CD8-positive, alpha-beta memory T cell (primary cell): ENCODE data around the gene SIAH2. TPM values are rescaled to one million over a fixed set of nuclear protein-coding genes. Genes with fewer than 3 reads are reported as not detected.

ENCODE experiments used
- CTCF ChIA-PET: fragments of 350-600 bp; sonication (Branson Sonifier 250); formaldehyde crosslinking; loops from one replicate; lab custom pipeline; 2021; ENCODE audit warnings: antibody characterized with exemption; lab: Charles Lee
- POLR2A ChIA-PET: fragments of 350-600 bp; sonication (Branson Sonifier 250); formaldehyde crosslinking; loops from one replicate; lab custom pipeline; 2021; ENCODE audit warnings: antibody characterized with exemption; lab: Charles Lee
- DNase-seq, 5 donors: peaks; one replicate each; pipeline versions ENCODE4 v3.0.0 to v3.0.0-alpha.2; 2020 to 2022; ENCODE audit warnings: mixed read lengths in 1 of 5
- H3K27ac ChIP-seq: one replicate; pipeline ENCODE4 v1.7.0; 2013; ENCODE audit warnings: low read depth, mild to moderate bottlenecking, low read length, moderate library complexity
- H3K27me3 ChIP-seq: 2 replicates; pipeline ENCODE4 v1.7.0; 2013; ENCODE audit warnings: low read length, mild to moderate bottlenecking; ENCODE audit not compliant: insufficient read depth, poor library complexity, severe bottlenecking
- H3K36me3 ChIP-seq: 2 replicates; pipeline ENCODE4 v1.7.0; 2013; ENCODE audit warnings: mild to moderate bottlenecking, low read length, moderate library complexity; ENCODE audit not compliant: insufficient read depth
- H3K4me1 ChIP-seq: 2 replicates; pipeline ENCODE4 v1.7.0; 2013; ENCODE audit warnings: mild to moderate bottlenecking, low read length, moderate library complexity; ENCODE audit not compliant: insufficient read depth
- H3K4me3 ChIP-seq: 2 replicates; pipeline ENCODE4 v1.7.0; 2013; ENCODE audit warnings: mild to moderate bottlenecking, low read length
- H3K9me3 ChIP-seq: 2 replicates; pipeline ENCODE4 v1.7.0; 2013; ENCODE audit warnings: mild to moderate bottlenecking, low read length
- H3K27ac Mint-ChIP-seq, 8 donors: one replicate each; pipeline ENCODE4 v1.8.0; 2020 to 2021; ENCODE audit warnings: mixed read lengths in 8 of 8, mild to moderate bottlenecking in 6 of 8, inconsistent platforms in 3 of 8, moderate library complexity in 3 of 8
- H3K27me3 Mint-ChIP-seq, 2 donors: one replicate each; pipeline ENCODE4 v1.8.0; 2020 to 2021; ENCODE audit warnings: mixed read lengths in 2 of 2, mild to moderate bottlenecking in 1 of 2, moderate library complexity in 1 of 2
- H3K36me3 Mint-ChIP-seq, 3 donors: one replicate each; pipeline ENCODE4 v1.8.0; 2020 to 2021; ENCODE audit warnings: mixed read lengths in 3 of 3, inconsistent platforms in 1 of 3, mild to moderate bottlenecking in 1 of 3
- H3K4me1 Mint-ChIP-seq, 3 donors: one replicate each; pipeline ENCODE4 v1.8.0; 2020 to 2021; ENCODE audit warnings: mixed read lengths in 3 of 3, inconsistent platforms in 1 of 3, mild to moderate bottlenecking in 1 of 3
- H3K4me3 Mint-ChIP-seq, 7 donors: one replicate each; pipeline ENCODE4 v1.8.0; 2020 to 2021; ENCODE audit warnings: mixed read lengths in 7 of 7, mild to moderate bottlenecking in 6 of 7, moderate library complexity in 4 of 7, inconsistent platforms in 2 of 7
- H3K9me3 Mint-ChIP-seq, 5 donors: one replicate each; pipeline ENCODE4 v1.8.0; 2020 to 2022; ENCODE audit warnings: mixed read lengths in 5 of 5, mild to moderate bottlenecking in 3 of 5, moderate library complexity in 2 of 5, inconsistent platforms in 1 of 5
- polyA plus RNA-seq: library from polyadenylated mRNA; unstranded; fragments of 300-500 nt; fragmentation: Illumina TruSeq; gene quantifications from one replicate; pipeline ENCODE4 v1.2.3, GENCODE V29; 2021
- total RNA-seq, 2 experiments: library from RNA; stranded (reverse); gene quantifications; one replicate each; pipeline ENCODE4 v1.2.3, GENCODE V29; 2021

Gene SIAH2
- total and polyA plus RNA-seq, 3 experiments from 2014 or later, result 48.1 to 115 (median 111) TPM

DNA sequence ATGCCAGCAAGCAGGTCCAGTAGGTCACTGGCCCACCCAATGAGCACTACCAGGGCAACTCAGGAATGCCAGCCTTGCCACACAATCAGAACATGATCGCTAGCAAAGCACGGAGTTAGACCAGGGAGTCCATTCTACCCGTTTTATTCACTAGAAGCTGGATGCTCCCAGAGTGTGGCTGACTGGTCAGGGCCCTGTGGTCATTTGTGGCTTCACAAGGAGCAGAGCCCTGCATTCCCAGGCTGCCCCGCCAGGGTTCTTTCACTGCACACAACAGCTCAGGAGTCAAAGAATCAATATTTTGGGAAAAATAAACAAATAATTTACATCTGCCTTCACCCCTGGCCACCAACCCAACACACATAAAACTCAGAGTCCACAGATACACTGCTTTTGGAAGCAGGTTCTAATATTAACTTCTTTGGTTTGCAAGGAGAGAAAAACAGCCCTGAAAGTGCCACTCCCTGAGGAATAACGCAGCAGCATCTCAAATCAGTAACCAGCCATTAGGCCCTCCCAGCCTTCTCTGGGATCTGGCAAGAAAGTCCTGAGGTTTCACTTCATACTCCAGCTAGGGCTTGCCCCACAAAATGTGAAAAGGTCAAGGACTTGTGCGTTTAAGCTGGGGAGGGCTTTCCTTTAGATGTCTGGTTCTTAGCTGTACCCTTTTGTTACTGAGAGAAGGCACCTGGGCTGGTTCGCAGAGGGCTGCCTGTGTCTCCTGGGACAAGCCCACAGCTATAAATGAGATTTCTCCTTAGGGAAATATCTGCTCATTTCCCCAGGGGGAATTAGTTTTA, 16.0 kb downstream of the SIAH2 start:
- H3K4me1 ChIP-seq, result peaks cover 10% of the 10 kb centered on the region
- CTCF ChIA-PET, result interaction anchor here (1.3 to 1.9 kb wide), 2 partner anchors 17 to 26 kb away, joined by 4 to 9 read pairs; partner anchors contain the start of gene SIAH2
- H3K4me3 Mint-ChIP-seq, result no peak overlapping the region
- no peak overlapping the region for H3K27ac ChIP-seq
- no peaks in the 10 kb centered on the region for H3K36me3 ChIP-seq
- POLR2A ChIA-PET, result interaction anchor here (1.8 kb wide), 1 partner anchor 16 kb away, joined by 7 read pairs; the partner anchor contains the start of gene SIAH2
- H3K9me3 ChIP-seq, result no peaks in the 10 kb centered on the region
- peaks cover 0 to 36% (median 13%) of the 10 kb centered on the region in 3 donors for H3K36me3 Mint-ChIP-seq
- H3K27me3 ChIP-seq, result no peaks in the 10 kb centered on the region
- peak overlapping the region in 4 of 8 donors; percentile 40 to 78 (median 74) for H3K27ac Mint-ChIP-seq
- H3K4me3 ChIP-seq, result no peak overlapping the region
- peaks cover 74 to 94% (median 92%) of the 10 kb centered on the region in 3 donors for H3K4me1 Mint-ChIP-seq
- peaks cover 0 to 3% of the 10 kb centered on the region in 2 donors for H3K27me3 Mint-ChIP-seq
- DNase-seq, result no peak
- no peaks in the 10 kb centered on the region for H3K9me3 Mint-ChIP-seq

DNA sequence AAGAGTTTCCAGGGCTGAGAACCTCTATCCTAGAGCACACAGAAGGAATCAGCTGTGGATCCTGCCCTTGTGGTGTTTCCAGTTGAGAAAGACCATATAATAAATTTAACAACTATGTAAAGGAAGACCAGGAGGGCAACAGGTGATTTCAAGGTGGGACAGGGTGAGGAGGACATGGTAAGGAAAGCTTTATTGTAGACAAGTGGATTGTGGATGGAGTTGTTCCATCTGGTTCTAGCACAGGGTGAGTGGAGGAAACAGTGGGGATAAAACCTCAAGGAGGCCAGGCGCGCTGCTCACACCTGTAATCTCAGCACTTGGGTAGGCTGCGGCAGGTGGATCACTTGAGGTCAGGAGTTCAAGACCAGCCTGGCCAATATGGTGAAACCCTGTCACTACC, 17.1 kb downstream of the SIAH2 start:
- peak overlapping the region in 3 of 8 donors; percentile 63 to 83 (median 64) for H3K27ac Mint-ChIP-seq
- no peaks in the 10 kb centered on the region for H3K27me3 ChIP-seq
- ChIA-PET CTCF (interaction anchor here (1.3 to 1.9 kb wide), 2 partner anchors 18 to 25 kb away, joined by 4 to 9 read pairs; partner anchors contain the start of gene SIAH2), POLR2A (interaction anchor here (0.6 kb wide), 1 partner anchor 176 kb away, joined by 4 read pairs; no protein-coding TSS in a partner anchor)
- no peak for DNase-seq
- no peaks in the 10 kb centered on the region for H3K9me3 Mint-ChIP-seq
- H3K27ac ChIP-seq, result no peak overlapping the region
- H3K36me3 ChIP-seq, result no peaks in the 10 kb centered on the region
- peaks cover 71 to 94% (median 91%) of the 10 kb centered on the region in 3 donors for H3K4me1 Mint-ChIP-seq
- H3K4me3 Mint-ChIP-seq, result no peak overlapping the region
- H3K9me3 ChIP-seq, result no peaks in the 10 kb centered on the region
- H3K4me1 ChIP-seq, result peaks cover 3% of the 10 kb centered on the region
- H3K27me3 Mint-ChIP-seq, result peaks cover 0 to 3% of the 10 kb centered on the region in 2 donors
- peaks cover 0 to 41% (median 14%) of the 10 kb centered on the region in 3 donors for H3K36me3 Mint-ChIP-seq
- H3K4me3 ChIP-seq, result no peak overlapping the region

DNA sequence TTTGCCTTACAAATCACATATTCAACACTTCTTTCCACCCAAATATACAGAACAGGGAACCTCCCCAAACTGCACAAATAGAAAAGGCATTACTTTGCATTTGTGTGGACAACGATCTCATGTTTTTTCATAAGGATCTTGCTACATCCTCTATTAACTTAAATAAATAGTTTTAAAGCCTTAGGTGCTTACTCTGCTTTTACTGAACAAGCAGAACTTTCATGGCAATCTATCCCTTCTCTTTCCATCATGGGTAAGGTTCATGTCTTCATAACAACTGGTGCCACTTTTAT, 18.1 kb downstream of the SIAH2 start:
- H3K36me3 ChIP-seq, result no peaks in the 10 kb centered on the region
- no peaks in the 10 kb centered on the region for H3K9me3 ChIP-seq
- Mint-ChIP-seq H3K9me3 (no peaks in the 10 kb centered on the region), H3K27ac (peak overlapping the region in 7 of 8 donors; percentile 31 to 83 (median 58)), H3K36me3 (peaks cover 0 to 40% (median 10%) of the 10 kb centered on the region in 3 donors), H3K27me3 (peaks cover 0 to 3% of the 10 kb centered on the region in 2 donors), H3K4me3 (no peak overlapping the region), H3K4me1 (peaks cover 71 to 94% (median 91%) of the 10 kb centered on the region in 3 donors)
- no peak overlapping the region for H3K4me3 ChIP-seq
- POLR2A ChIA-PET, result no interaction called here
- CTCF ChIA-PET, result no interaction called here
- DNase-seq, result no peak
- no peaks in the 10 kb centered on the region for H3K27me3 ChIP-seq
- H3K4me1 ChIP-seq, result peaks cover 13% of the 10 kb centered on the region
- H3K27ac ChIP-seq, result no peak overlapping the region

DNA sequence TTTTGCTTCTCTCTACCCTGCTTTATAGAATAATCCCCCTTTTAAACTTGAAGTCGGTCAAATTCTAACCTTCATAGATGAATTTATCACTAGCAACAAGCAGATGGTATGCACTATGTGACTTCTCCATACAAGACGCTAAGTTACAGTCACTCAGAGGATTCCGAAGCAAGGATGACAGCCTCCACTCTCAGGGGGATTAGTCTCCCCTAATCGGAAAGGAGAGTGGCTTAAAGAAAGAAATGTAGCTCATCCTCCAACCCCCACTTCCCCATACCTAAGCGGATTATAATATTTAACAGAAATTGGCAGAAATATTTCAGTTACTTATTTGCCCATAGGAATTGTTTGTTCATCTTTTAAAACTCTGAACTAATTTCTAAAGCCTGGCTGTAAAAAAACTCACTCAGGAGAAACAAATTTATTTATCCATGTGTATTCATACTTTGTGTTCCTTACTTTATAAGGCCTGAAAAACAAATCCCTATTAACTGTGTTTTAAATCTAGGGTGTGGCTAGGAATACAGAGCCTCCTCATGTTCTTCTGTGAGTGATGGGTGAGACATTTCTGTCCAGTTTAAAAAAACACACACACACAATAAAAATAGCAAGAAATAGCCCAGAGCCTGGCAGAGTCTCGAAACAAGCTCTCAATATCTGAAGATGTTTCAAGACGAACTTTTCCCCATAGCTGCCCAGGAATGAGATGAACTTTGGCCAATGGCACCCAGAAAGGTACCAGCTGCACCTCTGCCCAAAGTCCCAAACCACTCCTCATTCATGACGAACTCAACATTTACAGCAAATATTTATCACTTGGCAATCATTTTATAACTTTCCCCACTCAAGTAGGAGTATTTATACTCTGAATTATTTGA, 18.7 kb downstream of the SIAH2 start:
- ChIA-PET CTCF (no interaction called here), POLR2A (no interaction called here)
- Mint-ChIP-seq H3K4me1 (peaks cover 70 to 94% (median 92%) of the 10 kb centered on the region in 3 donors), H3K27me3 (peaks cover 0 to 3% of the 10 kb centered on the region in 2 donors), H3K4me3 (no peak overlapping the region), H3K9me3 (no peaks in the 10 kb centered on the region), H3K27ac (peak overlapping the region in 6 of 8 donors; percentile 47 to 88 (median 68)), H3K36me3 (peaks cover 0 to 38% (median 10%) of the 10 kb centered on the region in 3 donors)
- H3K27me3 ChIP-seq, result no peaks in the 10 kb centered on the region
- peaks cover 19% of the 10 kb centered on the region for H3K4me1 ChIP-seq
- no peak overlapping the region for H3K27ac ChIP-seq
- DNase-seq, result no peak
- H3K9me3 ChIP-seq, result no peaks in the 10 kb centered on the region
- H3K36me3 ChIP-seq, result no peaks in the 10 kb centered on the region
- no peak overlapping the region for H3K4me3 ChIP-seq

DNA sequence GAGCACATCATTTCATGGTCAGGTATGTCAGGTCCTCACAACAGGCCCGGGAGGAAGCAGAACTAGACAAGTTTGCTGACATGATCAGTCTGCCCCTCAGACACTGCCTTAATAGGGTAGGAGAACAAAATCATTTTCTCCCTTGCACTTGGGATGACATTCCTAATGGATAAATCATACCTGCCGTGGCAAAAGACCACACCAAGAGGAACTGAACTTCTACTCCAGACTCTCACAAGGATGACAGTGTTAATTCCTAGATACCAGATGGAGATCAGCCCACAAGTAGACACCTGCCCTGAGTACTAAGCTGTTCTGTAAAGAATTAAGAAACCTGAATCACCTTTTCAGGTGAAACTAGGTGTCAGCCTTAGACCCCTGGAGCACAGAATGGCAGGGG, 19.5 kb downstream of the SIAH2 start:
- H3K27ac ChIP-seq, result no peak overlapping the region
- ChIA-PET POLR2A (no interaction called here), CTCF (no interaction called here)
- no peaks in the 10 kb centered on the region for H3K36me3 ChIP-seq
- Mint-ChIP-seq H3K27me3 (peaks cover 0 to 3% of the 10 kb centered on the region in 2 donors), H3K4me3 (no peak overlapping the region), H3K27ac (peak overlapping the region in 6 of 8 donors; percentile 21 to 81 (median 76)), H3K4me1 (peaks cover 64 to 94% (median 90%) of the 10 kb centered on the region in 3 donors), H3K36me3 (peaks cover 0 to 38% (median 10%) of the 10 kb centered on the region in 3 donors), H3K9me3 (no peaks in the 10 kb centered on the region)
- peaks cover 23% of the 10 kb centered on the region for H3K4me1 ChIP-seq
- H3K4me3 ChIP-seq, result no peak overlapping the region
- DNase-seq, result no peak
- no peaks in the 10 kb centered on the region for H3K9me3 ChIP-seq
- no peaks in the 10 kb centered on the region for H3K27me3 ChIP-seq

DNA sequence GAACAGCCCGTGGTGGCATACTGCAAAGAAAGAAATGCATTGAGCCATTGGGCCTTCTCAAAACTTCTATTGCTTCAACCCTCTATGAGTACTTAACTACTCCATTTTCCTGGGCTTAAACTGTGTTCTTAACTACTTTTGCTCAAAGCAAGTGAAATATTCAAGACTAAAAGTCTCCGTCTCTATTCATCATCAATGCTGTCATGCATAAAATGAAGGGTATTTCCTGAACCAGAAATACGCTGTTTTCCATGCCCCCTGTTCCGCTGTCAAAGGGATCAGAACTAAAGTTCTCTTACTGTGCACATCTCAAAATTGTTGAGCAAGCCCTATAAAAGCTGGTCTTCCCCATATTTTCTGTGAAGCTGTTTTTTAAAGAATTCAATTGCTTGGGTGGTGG, 20.3 kb downstream of the SIAH2 start:
- ChIA-PET CTCF (interaction anchor here (0.8 to 1.3 kb wide), 2 partner anchors 10 to 19 kb away, joined by 3 read pairs; no protein-coding TSS in a partner anchor), POLR2A (no interaction called here)
- Mint-ChIP-seq H3K4me1 (peaks cover 62 to 94% (median 83%) of the 10 kb centered on the region in 3 donors), H3K9me3 (no peaks in the 10 kb centered on the region), H3K4me3 (no peak overlapping the region), H3K27me3 (peaks cover 0 to 3% of the 10 kb centered on the region in 2 donors), H3K36me3 (peaks cover 0 to 33% (median 10%) of the 10 kb centered on the region in 3 donors), H3K27ac (peak overlapping the region in 3 of 8 donors; percentile 6 to 67 (median 12))
- H3K27ac ChIP-seq, result no peak overlapping the region
- no peaks in the 10 kb centered on the region for H3K9me3 ChIP-seq
- peaks cover 20% of the 10 kb centered on the region for H3K4me1 ChIP-seq
- H3K4me3 ChIP-seq, result no peak overlapping the region
- H3K27me3 ChIP-seq, result no peaks in the 10 kb centered on the region
- H3K36me3 ChIP-seq, result no peaks in the 10 kb centered on the region
- DNase-seq, result no peak

DNA sequence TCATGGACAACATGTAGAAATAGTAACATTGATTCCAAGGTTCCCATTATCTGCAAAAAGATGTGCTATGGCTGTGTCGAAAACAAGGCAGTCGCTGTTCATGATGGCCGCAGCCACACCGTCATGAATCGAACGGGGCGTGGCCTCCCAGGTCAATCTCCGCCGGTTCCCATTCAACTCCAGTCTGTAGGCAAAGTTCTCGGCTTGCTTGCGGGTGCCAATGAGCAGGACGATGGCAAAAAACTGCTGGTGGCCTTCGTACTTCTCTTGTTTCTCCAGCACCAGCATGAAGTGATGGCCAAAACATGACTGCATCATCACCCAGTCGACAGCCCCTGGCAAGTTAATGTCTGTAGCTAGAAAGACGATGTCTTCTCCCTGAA, 20.8 kb downstream of the SIAH2 start:
- DNase-seq, result no peak
- peaks cover 59 to 89% (median 78%) of the 10 kb centered on the region in 3 donors for H3K4me1 Mint-ChIP-seq
- Histone ChIP-seq H3K27me3 (no peaks in the 10 kb centered on the region), H3K9me3 (no peaks in the 10 kb centered on the region), H3K4me3 (no peak overlapping the region), H3K27ac (no peak overlapping the region), H3K4me1 (peaks cover 20% of the 10 kb centered on the region), H3K36me3 (no peaks in the 10 kb centered on the region)
- H3K9me3 Mint-ChIP-seq, result no peaks in the 10 kb centered on the region
- ChIA-PET CTCF (interaction anchor here (0.8 to 1.3 kb wide), 2 partner anchors 11 to 19 kb away, joined by 3 read pairs; no protein-coding TSS in a partner anchor), POLR2A (no interaction called here)
- H3K27me3 Mint-ChIP-seq, result peaks cover 0 to 3% of the 10 kb centered on the region in 2 donors
- H3K4me3 Mint-ChIP-seq, result peak overlapping the region in 1 of 7 donors; percentile 40
- peak overlapping the region in 2 of 8 donors; percentile 6 to 12 for H3K27ac Mint-ChIP-seq
- H3K36me3 Mint-ChIP-seq, result peaks cover 0 to 32% (median 12%) of the 10 kb centered on the region in 3 donors
